GM10266 (cell line): ENCODE data around the gene ECM2.
A peak's percentile ranks its signal among the peaks of the same experiment; 100 is the strongest.

Experiments
- DNase-seq: peaks from one replicate; pipeline ENCODE4 v3.0.0; 2012; ENCODE audit errors: extremely low spot score
- CTCF ChIP-seq: IDR thresholded peaks from 2 replicates; pipeline ENCODE4 v1.5.1; 2012; ENCODE audit warnings: mild to moderate bottlenecking, low read depth; ENCODE audit not compliant: control insufficient read depth, insufficient read depth; ENCODE audit errors: missing control alignments

The ECM2 gene

GRCh38 chr9:92501671-92502393, 34.0 kb downstream of the ECM2 start:
- DNase-seq = peak; percentile 15
- peak; percentile 33 for TF ChIP-seq CTCF

- no peak for TF ChIP-seq CTCF
- DNase-seq = no peak
Observed at GRCh38 chr9:92500725-92501124, 35.1 kb downstream of the ECM2 start.

GRCh38 chr9:92499701-92500100, 36.1 kb downstream of the ECM2 start:
- no peak for DNase-seq
- no peak for TF ChIP-seq CTCF

GRCh38 chr9:92496396-92497176, 39.2 kb downstream of the ECM2 start:
- DNase-seq = no peak

GRCh38 chr9:92494856-92495255, 40.9 kb downstream of the ECM2 start:
- TF ChIP-seq CTCF = no peak
- DNase-seq = no peak

More at GRCh38 chr9:92496396-92497176, 39.2 kb downstream of the ECM2 start:
- no peak for TF ChIP-seq CTCF

- no peak for TF ChIP-seq CTCF
- no peak for DNase-seq
Observed at GRCh38 chr9:92493749-92494387, 41.9 kb downstream of the ECM2 start.
